H1 (cell line): ENCODE results near the gene AFTPH. TPM values are rescaled to one million over a fixed set of nuclear protein-coding genes. Genes with fewer than 3 reads are reported as not detected.

Source experiments
- BACH1 ChIP-seq: IDR thresholded peaks from 2 replicates; pipeline ENCODE4 v1.6.1; 2012; ENCODE audit warnings: low read length, improper control_type of control experiment
- BCL11A ChIP-seq, 2 experiments: IDR thresholded peaks; one replicate each; pipeline ENCODE4 v1.6.1; 2011; ENCODE audit warnings: low read depth in 2 of 2, low read length in 2 of 2, mild to moderate bottlenecking in 2 of 2
- BRCA1 ChIP-seq: IDR thresholded peaks from 2 replicates; pipeline ENCODE4 v1.6.1; 2012; ENCODE audit warnings: low read depth, low read length, improper control_type of control experiment
- CBX5 ChIP-seq: fragments of 300-800, 300-1000 bp; sonication (generic); IDR thresholded peaks from 2 replicates; pipeline ENCODE4 v1.7.1; 2016; ENCODE audit warnings: antibody characterized with exemption, low read length, low read depth
- CBX8 ChIP-seq: fragments of 300-800, 300-1000 bp; sonication (generic); IDR thresholded peaks from 2 replicates; pipeline ENCODE4 v1.7.1; 2016; ENCODE audit warnings: low read depth, low read length, borderline replicate concordance
- CTBP2 ChIP-seq: IDR thresholded peaks from 2 replicates; pipeline ENCODE4 v1.7.0; 2011; ENCODE audit warnings: borderline replicate concordance, mild to moderate bottlenecking, moderate library complexity, mixed read lengths, low read length; ENCODE audit not compliant: insufficient read depth, insufficient read length
- EGR1 ChIP-seq: IDR thresholded peaks from 2 replicates; pipeline ENCODE4 v1.6.1; 2011; ENCODE audit warnings: low read depth, low read length, borderline replicate concordance
- KDM1A ChIP-seq: fragments of 200-600, 300-600 bp; sonication (generic); IDR thresholded peaks from 2 replicates; pipeline ENCODE4 v1.7.1; 2016; ENCODE audit warnings: mild to moderate bottlenecking, low read length, borderline replicate concordance
- PHF8 ChIP-seq: fragments of 200-600 bp; sonication (generic); conservative IDR thresholded peaks from 2 replicates; pipeline ENCODE4 v1.7.1; 2012; ENCODE audit warnings: low read depth, mild to moderate bottlenecking, inconsistent platforms, low read length, moderate library complexity
- POLR2A ChIP-seq, 2 experiments: IDR thresholded peaks; 1 replicate in 1 of 2; 2 replicates in 1 of 2; pipeline ENCODE4 v1.6.1; 2011; ENCODE audit warnings: low read depth in 2 of 2, low read length in 2 of 2, mild to moderate bottlenecking in 2 of 2; ENCODE audit errors: control extremely low read depth in 1 of 2
- POLR2AphosphoS5 ChIP-seq: IDR thresholded peaks from 2 replicates; pipeline ENCODE4 v1.6.1; 2011; ENCODE audit warnings: low read depth, low read length
- RBBP5 ChIP-seq: IDR thresholded peaks from 2 replicates; pipeline ENCODE4 v1.7.1; 2012; ENCODE audit warnings: low read depth, mild to moderate bottlenecking, inconsistent platforms, low read length, moderate library complexity, borderline replicate concordance
- SIN3A ChIP-seq, 2 experiments: IDR thresholded peaks in 1 of 2; conservative IDR thresholded peaks in 1 of 2; 2 replicates each; pipeline ENCODE4 v1.6.1; 2011 to 2012; ENCODE audit warnings: low read length in 2 of 2, improper control_type of control experiment in 1 of 2, low read depth in 1 of 2, mild to moderate bottlenecking in 1 of 2
- SRF ChIP-seq: IDR thresholded peaks from 2 replicates; pipeline ENCODE4 v1.6.1; 2011; ENCODE audit warnings: mild to moderate bottlenecking, low read depth, low read length, moderate library complexity
- SUZ12 ChIP-seq: fragments of 200-600 bp; sonication (generic); IDR thresholded peaks from 2 replicates; pipeline ENCODE4 v1.6.1; 2012; ENCODE audit warnings: mild to moderate bottlenecking, inconsistent platforms, low read length, moderate library complexity, mixed read lengths
- TAF7 ChIP-seq: optimal IDR thresholded peaks from 2 replicates; pipeline ENCODE3; 2011; ENCODE audit warnings: low read depth, mild to moderate bottlenecking, inconsistent platforms, low read length, moderate library complexity, borderline replicate concordance
- TCF12 ChIP-seq: IDR thresholded peaks from 2 replicates; pipeline ENCODE4 v1.6.1; 2011; ENCODE audit warnings: low read depth, mild to moderate bottlenecking, low read length
- YY1 ChIP-seq: IDR thresholded peaks from 2 replicates; pipeline ENCODE4 v1.6.1; 2011; ENCODE audit warnings: low read depth, mild to moderate bottlenecking, low read length
- ZNF274 ChIP-seq: IDR thresholded peaks from 2 replicates; pipeline ENCODE4 v1.7.0; 2012; ENCODE audit warnings: low read length, borderline replicate concordance; ENCODE audit errors: extremely low read depth
- polyA plus RNA-seq, 7 experiments: library from polyadenylated mRNA; depleted of rRNA in 3 of 7; stranded (reverse) in 5 of 7; unstranded in 2 of 7; fragments of >200 nt in 5 of 7; fragments of 200-250 nt in 2 of 7; gene quantifications; 1 replicate in 5 of 7; 2 replicates in 1 of 7; 4 replicates in 1 of 7; pipeline versions ENCODE4 v1.2.1 to v1.2.3, GENCODE V29; 2011 to 2013; ENCODE audit warnings: missing spikeins in 2 of 7, mixed read lengths in 2 of 7
- total RNA-seq: library from RNA; stranded (reverse); fragmentation: NEBNext Ultra II Directional; extraction: Animal tissue kit (Norgen Biotek cat#: 25700); gene quantifications from 2 replicates; pipeline ENCODE4 v1.2.1, GENCODE V29; 2021
- TF ChIP-seq, protein P1 (sequence below), 3 experiments: IDR thresholded peaks; 1 replicate in 2 of 3; 2 replicates in 1 of 3; pipeline versions ENCODE4 v1.5.1 to v1.6.1; 2011; ENCODE audit warnings: low read length in 3 of 3, mild to moderate bottlenecking in 3 of 3, inconsistent platforms in 2 of 3, low read depth in 1 of 3, moderate library complexity in 1 of 3; ENCODE audit not compliant: insufficient read depth in 1 of 3; ENCODE audit errors: control extremely low read depth in 1 of 3
- TF ChIP-seq, protein P2 (sequence below): IDR thresholded peaks from 2 replicates; pipeline ENCODE4 v1.6.1; 2012; ENCODE audit warnings: inconsistent platforms

Gene AFTPH
- total and polyA plus RNA-seq, 2 of the 8 experiments (the other 6 are each of a cell fraction or from before 2014, with no cell fraction given), result 7.3 to 15.0 TPM

DNA sequence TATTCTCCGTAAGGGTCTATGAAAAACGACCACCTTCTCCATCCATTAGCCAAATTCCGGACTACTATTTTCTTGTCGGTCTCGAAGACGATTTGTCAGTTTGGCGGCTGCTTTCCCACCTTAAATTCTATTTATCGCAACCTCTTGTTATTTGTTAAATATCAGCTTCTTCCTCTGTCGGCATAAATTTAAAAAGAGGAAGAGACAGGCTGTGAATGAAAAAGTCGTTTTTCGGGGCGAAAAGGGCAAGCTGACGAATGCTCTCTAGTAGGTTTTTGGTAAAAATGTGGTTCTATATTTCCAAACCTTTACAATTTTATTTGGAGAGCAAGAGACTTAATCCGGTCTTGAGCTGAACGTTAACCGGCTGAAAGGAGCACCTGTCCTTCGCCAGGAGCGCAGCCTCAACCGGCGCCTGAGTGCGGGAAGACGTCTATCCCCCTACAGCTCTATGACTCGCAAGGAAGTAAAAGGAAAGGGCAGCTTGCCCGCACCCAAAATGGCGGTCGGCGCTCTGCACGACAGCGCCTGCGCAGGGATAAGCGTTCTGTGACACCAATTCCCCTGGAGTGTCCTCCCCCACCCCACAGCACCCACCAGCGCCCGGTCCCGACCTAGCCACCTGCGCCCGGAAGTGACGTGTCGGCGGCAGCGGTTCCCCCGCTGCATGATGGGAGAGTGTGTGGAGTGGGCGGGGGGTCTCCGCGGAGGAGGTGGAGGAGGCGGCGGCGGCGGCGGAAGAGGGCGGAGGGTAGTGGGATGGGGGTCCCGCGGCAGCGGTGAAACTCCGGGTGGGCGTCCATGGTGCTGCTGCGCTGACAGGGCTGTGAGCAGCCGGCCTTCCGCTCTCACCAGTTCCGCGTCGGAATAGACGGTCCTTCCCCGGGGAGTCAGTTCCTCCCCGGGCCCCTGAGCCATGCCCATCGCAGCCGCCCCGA, at the start of gene AFTPH (continued):
- TF ChIP-seq RBBP5 (no peak), TCF12 (no peak), BCL11A (IDR thresholded peaks at IDR 0.05; ENCODE audit: low read depth in 2 of 2, low read length in 2 of 2) (no peak), SUZ12 (no peak), ZNF274 (no peak), KDM1A (no peak), POLR2AphosphoS5 (peak; percentile 54), PHF8 (peak; percentile 78), EGR1 (no peak), CBX5 (no peak), BACH1 (peak; percentile 55; the same call in 1 of the 2 replicates), YY1 (peak; percentile 99), CBX8 (no peak), CTBP2 (peak; percentile 34), SRF (no peak), BRCA1 (no peak), TAF7 (no peak), POLR2A (IDR thresholded peaks at IDR 0.05; ENCODE audit: control extremely low read depth in 1 of 2, low read depth in 2 of 2, low read length in 2 of 2) (peak in 1 of 2 experiments; percentile 74; a peak in 2 of 3 replicates), SIN3A (conservative IDR thresholded peaks at IDR 0.05 in 1 of 2, IDR thresholded peaks at IDR 0.05 in 1 of 2; ENCODE audit: low read depth in 1 of 2, low read length in 2 of 2) (peak; percentile 40 to 63; a peak in 1 of 4 replicates)
- TF ChIP-seq, protein P1, sequence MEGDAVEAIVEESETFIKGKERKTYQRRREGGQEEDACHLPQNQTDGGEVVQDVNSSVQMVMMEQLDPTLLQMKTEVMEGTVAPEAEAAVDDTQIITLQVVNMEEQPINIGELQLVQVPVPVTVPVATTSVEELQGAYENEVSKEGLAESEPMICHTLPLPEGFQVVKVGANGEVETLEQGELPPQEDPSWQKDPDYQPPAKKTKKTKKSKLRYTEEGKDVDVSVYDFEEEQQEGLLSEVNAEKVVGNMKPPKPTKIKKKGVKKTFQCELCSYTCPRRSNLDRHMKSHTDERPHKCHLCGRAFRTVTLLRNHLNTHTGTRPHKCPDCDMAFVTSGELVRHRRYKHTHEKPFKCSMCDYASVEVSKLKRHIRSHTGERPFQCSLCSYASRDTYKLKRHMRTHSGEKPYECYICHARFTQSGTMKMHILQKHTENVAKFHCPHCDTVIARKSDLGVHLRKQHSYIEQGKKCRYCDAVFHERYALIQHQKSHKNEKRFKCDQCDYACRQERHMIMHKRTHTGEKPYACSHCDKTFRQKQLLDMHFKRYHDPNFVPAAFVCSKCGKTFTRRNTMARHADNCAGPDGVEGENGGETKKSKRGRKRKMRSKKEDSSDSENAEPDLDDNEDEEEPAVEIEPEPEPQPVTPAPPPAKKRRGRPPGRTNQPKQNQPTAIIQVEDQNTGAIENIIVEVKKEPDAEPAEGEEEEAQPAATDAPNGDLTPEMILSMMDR (IDR thresholded peaks at IDR 0.05; ENCODE audit: control extremely low read depth in 1 of 3, insufficient read depth in 1 of 3, low read depth in 1 of 3, low read length in 3 of 3), result no peak
- TF ChIP-seq, protein P2, sequence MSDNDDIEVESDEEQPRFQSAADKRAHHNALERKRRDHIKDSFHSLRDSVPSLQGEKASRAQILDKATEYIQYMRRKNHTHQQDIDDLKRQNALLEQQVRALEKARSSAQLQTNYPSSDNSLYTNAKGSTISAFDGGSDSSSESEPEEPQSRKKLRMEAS, result no peak
